Mesenchymal stem cell (in vitro differentiated cells and primary cell): Measurements from ENCODE around the gene EFHC1.

Source experiments
- DNase-seq: peaks from one replicate; pipeline ENCODE4 v3.0.0-alpha.2; 2013
- H2AFZ ChIP-seq: one replicate; pipeline ENCODE4 v1.6.1; 2013; ENCODE audit warnings: low read depth, mild to moderate bottlenecking, control low read depth, inconsistent platforms, low read length, moderate library complexity
- H2AK5ac ChIP-seq: 2 replicates; pipeline ENCODE4 v1.6.1; 2013; ENCODE audit warnings: low read length, moderate library complexity, mild to moderate bottlenecking, inconsistent platforms; ENCODE audit not compliant: severe bottlenecking
- H2BK120ac ChIP-seq: one replicate; pipeline ENCODE4 v1.6.1; 2013; ENCODE audit warnings: low read depth, mild to moderate bottlenecking, inconsistent platforms, low read length, moderate library complexity
- H2BK12ac ChIP-seq, 2 experiments: one replicate each; pipeline ENCODE4 v1.6.1; 2013; ENCODE audit warnings: inconsistent platforms in 2 of 2, low read length in 2 of 2, mild to moderate bottlenecking in 2 of 2, moderate library complexity in 2 of 2, control low read depth in 1 of 2
- H2BK15ac ChIP-seq: one replicate; pipeline ENCODE4 v1.6.1; 2013; ENCODE audit warnings: mild to moderate bottlenecking, low read depth, inconsistent platforms; ENCODE audit not compliant: poor library complexity, severe bottlenecking
- H2BK5ac ChIP-seq: 2 replicates; pipeline ENCODE4 v1.6.1; 2013; ENCODE audit warnings: low read depth, mild to moderate bottlenecking, low read length, control low read depth, inconsistent platforms; ENCODE audit not compliant: poor library complexity, severe bottlenecking
- H3K14ac ChIP-seq, 2 experiments: one replicate each; pipeline ENCODE4 v1.6.1; 2013; ENCODE audit warnings: inconsistent platforms in 2 of 2, low read length in 2 of 2, control low read depth in 1 of 2, mild to moderate bottlenecking in 1 of 2, moderate library complexity in 1 of 2
- H3K18ac ChIP-seq, 2 experiments: one replicate each; pipeline ENCODE4 v1.6.1; 2013; ENCODE audit warnings: inconsistent platforms in 2 of 2, low read length in 2 of 2, control low read depth in 1 of 2, low read depth in 1 of 2, mild to moderate bottlenecking in 1 of 2
- H3K23ac ChIP-seq, 2 experiments: one replicate each; pipeline ENCODE4 v1.6.1; 2013; ENCODE audit warnings: inconsistent platforms in 2 of 2, low read length in 2 of 2, mild to moderate bottlenecking in 2 of 2, moderate library complexity in 2 of 2, control low read depth in 1 of 2
- H3K27ac ChIP-seq: 2 replicates; pipeline ENCODE4 v1.5.1; 2013; ENCODE audit warnings: mild to moderate bottlenecking, moderate library complexity, low read length, control low read depth, inconsistent platforms; ENCODE audit not compliant: poor library complexity, severe bottlenecking
- H3K27me3 ChIP-seq, 2 experiments: 2 replicates each; pipeline versions ENCODE4 v1.6.1 to v1.7.0; 2013; ENCODE audit warnings: low read length in 2 of 2, mild to moderate bottlenecking in 2 of 2, moderate library complexity in 2 of 2, control low read depth in 1 of 2, inconsistent platforms in 1 of 2; ENCODE audit not compliant: control insufficient read depth in 1 of 2, insufficient read depth in 1 of 2
- H3K36me3 ChIP-seq, 2 experiments: 2 replicates each; pipeline versions ENCODE4 v1.6.1 to v1.7.0; 2013; ENCODE audit warnings: low read length in 2 of 2, control low read depth in 1 of 2, inconsistent platforms in 1 of 2, low read depth in 1 of 2, mild to moderate bottlenecking in 1 of 2; ENCODE audit not compliant: insufficient read depth in 2 of 2, control insufficient read depth in 1 of 2
- H3K4ac ChIP-seq, 2 experiments: one replicate each; pipeline ENCODE4 v1.6.1; 2013; ENCODE audit warnings: inconsistent platforms in 2 of 2, low read length in 2 of 2, mild to moderate bottlenecking in 2 of 2, moderate library complexity in 2 of 2, control low read depth in 1 of 2, low read depth in 1 of 2
- H3K4me1 ChIP-seq: 2 replicates; pipeline ENCODE4 v1.6.1; 2013; ENCODE audit warnings: low read depth, low read length, control low read depth; ENCODE audit not compliant: control insufficient read depth, insufficient read depth
- H3K4me2 ChIP-seq: 2 replicates; pipeline ENCODE4 v1.6.1; 2013; ENCODE audit warnings: low read length, mild to moderate bottlenecking, inconsistent platforms; ENCODE audit not compliant: poor library complexity, severe bottlenecking
- H3K4me3 ChIP-seq, 2 experiments: 2 replicates each; pipeline versions ENCODE4 v1.5.1 to v1.7.0; 2013; ENCODE audit warnings: low read length in 2 of 2, mild to moderate bottlenecking in 2 of 2, control low read depth in 1 of 2, low read depth in 1 of 2; ENCODE audit not compliant: insufficient read depth in 1 of 2
- H3K79me1 ChIP-seq: replicated peaks from 2 replicates; pipeline ENCODE4 v1.6.1; 2013; ENCODE audit warnings: mild to moderate bottlenecking, control low read depth, low read length, inconsistent platforms; ENCODE audit not compliant: poor library complexity, severe bottlenecking
- H3K9ac ChIP-seq: 2 replicates; pipeline ENCODE4 v1.7.0; 2013; ENCODE audit warnings: mild to moderate bottlenecking, low read length, moderate library complexity
- H3K9me3 ChIP-seq: 2 replicates; pipeline ENCODE4 v1.7.0; 2013; ENCODE audit warnings: mild to moderate bottlenecking, low read length; ENCODE audit not compliant: control insufficient read depth
- H4K8ac ChIP-seq: one replicate; pipeline ENCODE4 v1.6.1; 2013; ENCODE audit warnings: inconsistent platforms, mild to moderate bottlenecking, low read length, moderate library complexity
- H4K91ac ChIP-seq: one replicate; pipeline ENCODE4 v1.6.1; 2013; ENCODE audit warnings: mild to moderate bottlenecking, low read length, inconsistent platforms
- WGBS: methylation state at CpG from one replicate; pipeline ENCODE4 v1.1.7; 2013; ENCODE audit warnings: mixed read lengths; 5-methylcytosine and 5-hydroxymethylcytosine counted together

The EFHC1 gene

DNA sequence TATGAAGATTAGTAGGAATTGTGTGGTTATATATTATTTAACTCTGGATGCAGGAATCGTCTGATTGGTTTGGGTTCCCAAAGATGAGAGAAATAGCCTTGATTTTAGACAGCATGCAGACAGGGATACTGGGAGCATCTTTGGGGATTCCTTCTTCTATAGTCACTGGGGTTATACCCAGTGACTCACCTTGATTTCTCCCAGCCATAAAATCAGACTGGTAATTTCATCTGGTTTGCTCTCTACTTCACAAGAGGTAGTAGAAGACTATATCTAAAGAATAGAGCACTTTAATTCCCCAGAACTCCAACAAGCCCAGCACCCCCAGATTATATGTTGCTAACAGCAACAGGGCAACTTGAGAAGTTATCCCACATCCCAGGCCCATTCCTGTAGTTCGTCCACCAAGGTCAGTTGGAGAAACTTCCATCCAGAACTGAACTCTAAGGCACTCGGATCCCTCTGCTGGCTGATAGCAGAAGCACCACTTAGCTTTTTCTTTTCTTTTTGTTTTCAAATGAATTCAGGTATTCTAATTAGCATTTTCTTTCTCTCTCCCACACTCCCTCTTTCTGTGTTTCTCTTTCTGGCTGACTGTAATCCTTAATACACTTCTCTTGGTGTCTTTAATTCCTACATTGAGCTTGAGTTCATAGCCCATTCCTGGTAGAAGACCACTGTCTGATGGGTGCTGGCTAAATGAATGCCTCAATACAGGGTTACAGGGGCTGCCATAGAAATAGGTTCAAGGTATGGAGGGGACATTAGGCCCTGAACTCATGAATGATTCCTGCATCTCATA lies 20.4 kb upstream of the EFHC1 start:
- H3K23ac ChIP-seq: no peak overlapping the region
- no peak overlapping the region for H3K18ac ChIP-seq
- H3K4ac ChIP-seq: no peak overlapping the region
- no peak overlapping the region for H3K4me2 ChIP-seq
- DNase-seq: peak; percentile 68
- H2BK15ac ChIP-seq: no peak overlapping the region
- no peak overlapping the region for H2AK5ac ChIP-seq
- H3K14ac ChIP-seq: no peak overlapping the region
- H3K4me3 ChIP-seq: no peak overlapping the region
- no peak overlapping the region for H2BK5ac ChIP-seq
- H3K4me1 ChIP-seq: no peaks in the 10 kb centered on the region
- no peak overlapping the region for H2AFZ ChIP-seq
- 31% methylated on average over 3 of the region's 3 CpGs for whole genome bisulfite sequencing
- no peak overlapping the region for H2BK12ac ChIP-seq
- no peaks in the 10 kb centered on the region for H3K27me3 ChIP-seq
- no peak overlapping the region for H4K8ac ChIP-seq
- no peak overlapping the region for H2BK120ac ChIP-seq
- H3K27ac ChIP-seq: no peak overlapping the region
- peak overlapping the region; percentile 5 for H3K9ac ChIP-seq
- H3K79me1 ChIP-seq: peaks cover 11% of the 10 kb centered on the region
- H3K36me3 ChIP-seq: peaks cover 7 to 14% of the 10 kb centered on the region in 2 experiments
- no peaks in the 10 kb centered on the region for H3K9me3 ChIP-seq
- no peak overlapping the region for H4K91ac ChIP-seq

DNA sequence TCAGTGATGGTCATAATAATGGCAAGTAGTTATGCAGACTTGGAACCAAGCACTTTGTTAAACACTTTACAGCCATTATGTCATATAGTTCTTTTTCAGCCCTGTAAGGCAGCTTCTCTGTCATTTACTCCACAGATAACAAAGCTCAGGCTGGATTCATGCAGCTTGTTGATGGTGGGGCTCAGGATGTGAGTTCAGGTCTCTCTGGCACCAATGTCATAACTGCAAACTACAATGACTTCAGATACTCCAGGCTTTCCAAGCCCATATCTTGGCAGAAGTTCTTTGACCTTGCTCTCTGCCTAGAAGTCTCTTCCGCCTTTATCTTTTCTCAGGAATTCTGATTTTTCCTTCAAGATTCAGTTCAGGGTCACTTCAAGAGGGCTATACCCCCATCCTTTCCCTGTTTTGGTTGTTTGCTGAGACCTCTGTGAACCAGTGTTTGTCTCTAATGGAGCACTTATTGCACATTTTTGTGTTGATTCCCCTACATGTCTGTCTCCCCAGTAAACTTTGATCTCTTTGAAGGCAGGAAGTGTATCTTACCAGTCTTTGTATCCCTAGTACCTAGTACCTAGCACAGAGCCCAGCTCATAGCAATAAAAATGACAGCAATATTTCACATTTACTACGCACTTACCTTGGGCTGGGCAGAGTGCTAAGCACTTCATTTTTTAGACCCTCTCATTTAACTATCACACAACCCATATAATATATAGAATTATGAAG lies 19.7 kb upstream of the EFHC1 start:
- no peak overlapping the region for H3K23ac ChIP-seq
- no peak overlapping the region for H3K14ac ChIP-seq
- WGBS: 85% methylated on average over 2 of the region's 2 CpGs
- no peaks in the 10 kb centered on the region for H3K4me1 ChIP-seq
- peak overlapping the region in 1 of 2 experiments; percentile 40 for H3K4ac ChIP-seq
- H4K8ac ChIP-seq: no peak overlapping the region
- peaks cover 7 to 14% of the 10 kb centered on the region in 2 experiments for H3K36me3 ChIP-seq
- H2BK120ac ChIP-seq: no peak overlapping the region
- H3K79me1 ChIP-seq: peaks cover 14% of the 10 kb centered on the region
- H2AFZ ChIP-seq: no peak overlapping the region
- H3K18ac ChIP-seq: no peak overlapping the region
- H3K4me2 ChIP-seq: no peak overlapping the region
- no peak overlapping the region for H4K91ac ChIP-seq
- H3K27ac ChIP-seq: no peak overlapping the region
- peak overlapping the region; percentile 5 for H3K9ac ChIP-seq
- no peak overlapping the region for H3K4me3 ChIP-seq
- no peak overlapping the region for H2BK15ac ChIP-seq
- H2AK5ac ChIP-seq: no peak overlapping the region
- H3K27me3 ChIP-seq: no peaks in the 10 kb centered on the region
- DNase-seq: no peak
- no peaks in the 10 kb centered on the region for H3K9me3 ChIP-seq
- no peak overlapping the region for H2BK5ac ChIP-seq
- no peak overlapping the region for H2BK12ac ChIP-seq

DNA sequence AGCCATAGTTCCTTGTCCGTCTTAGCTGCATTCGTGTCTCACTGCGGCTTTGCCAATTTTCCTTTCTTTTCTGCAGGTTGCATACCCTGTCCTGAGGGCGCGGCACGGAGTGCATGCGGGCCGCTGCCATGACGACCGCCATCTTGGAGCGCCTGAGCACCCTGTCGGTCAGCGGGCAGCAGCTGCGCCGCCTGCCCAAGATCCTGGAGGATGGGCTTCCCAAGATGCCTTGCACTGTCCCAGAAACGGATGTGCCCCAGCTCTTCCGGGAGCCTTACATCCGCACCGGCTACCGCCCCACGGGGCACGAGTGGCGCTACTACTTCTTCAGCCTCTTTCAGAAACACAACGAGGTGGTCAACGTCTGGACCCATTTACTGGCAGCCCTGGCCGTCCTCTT lies 17.1 kb upstream of the EFHC1 start:
- Histone ChIP-seq H3K18ac (no peak overlapping the region), H3K9me3 (no peaks in the 10 kb centered on the region), H4K91ac (no peak overlapping the region), H3K27ac (no peak overlapping the region), H3K79me1 (peaks cover 9% of the 10 kb centered on the region), H2AFZ (no peak overlapping the region), H3K4ac (no peak overlapping the region), H3K4me1 (no peaks in the 10 kb centered on the region), H2BK5ac (no peak overlapping the region), H4K8ac (no peak overlapping the region), H2BK120ac (no peak overlapping the region), H3K4me2 (no peak overlapping the region), H3K27me3 (no peaks in the 10 kb centered on the region), H2BK15ac (peak overlapping the region; percentile 21), H3K36me3 (peaks cover 7 to 14% of the 10 kb centered on the region in 2 experiments), H3K4me3 (no peak overlapping the region), H2AK5ac (no peak overlapping the region), H3K9ac (no peak overlapping the region), H3K14ac (no peak overlapping the region), H2BK12ac (no peak overlapping the region), H3K23ac (no peak overlapping the region)
- WGBS: 98% methylated on average over 26 of the region's 26 CpGs
- no peak for DNase-seq

DNA sequence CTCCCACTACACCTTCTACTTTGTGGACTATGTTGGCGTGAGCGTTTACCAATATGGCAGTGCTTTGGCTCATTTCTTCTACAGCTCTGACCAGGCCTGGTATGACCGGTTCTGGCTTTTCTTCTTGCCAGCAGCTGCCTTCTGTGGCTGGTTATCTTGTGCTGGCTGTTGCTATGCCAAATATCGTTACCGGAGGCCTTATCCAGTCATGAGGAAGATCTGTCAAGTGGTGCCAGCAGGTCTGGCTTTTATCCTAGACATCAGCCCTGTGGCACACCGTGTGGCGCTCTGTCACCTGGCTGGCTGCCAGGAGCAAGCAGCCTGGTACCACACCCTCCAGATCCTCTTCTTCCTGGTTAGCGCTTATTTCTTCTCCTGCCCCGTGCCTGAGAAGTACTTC lies 16.5 kb upstream of the EFHC1 start:
- Histone ChIP-seq H3K36me3 (peaks cover 7 to 14% of the 10 kb centered on the region in 2 experiments), H2AK5ac (no peak overlapping the region), H3K27ac (no peak overlapping the region), H3K9ac (no peak overlapping the region), H4K8ac (no peak overlapping the region), H3K9me3 (no peaks in the 10 kb centered on the region), H3K23ac (no peak overlapping the region), H2AFZ (no peak overlapping the region), H3K79me1 (peaks cover 13% of the 10 kb centered on the region), H3K4me3 (no peak overlapping the region), H2BK5ac (no peak overlapping the region), H2BK12ac (no peak overlapping the region), H3K4me1 (no peaks in the 10 kb centered on the region), H2BK15ac (peak overlapping the region; percentile 21), H3K18ac (no peak overlapping the region), H3K4me2 (no peak overlapping the region), H3K27me3 (no peaks in the 10 kb centered on the region), H2BK120ac (no peak overlapping the region), H4K91ac (no peak overlapping the region), H3K14ac (no peak overlapping the region), H3K4ac (no peak overlapping the region)
- WGBS: 97% methylated on average over 9 of the region's 9 CpGs
- no peak for DNase-seq
